Skeletal muscle tissue (tissue), 4 donors: ENCODE data around the gene SLC25A18. TPM values are rescaled to one million over a fixed set of nuclear protein-coding genes. Genes with fewer than 3 reads are reported as not detected.

Experiments
- H3K27ac ChIP-seq: one replicate; pipeline ENCODE4 v1.7.0; 2013; ENCODE audit warnings: mild to moderate bottlenecking, low read depth, low read length, inconsistent platforms
- H3K27me3 ChIP-seq, 3 donors: one replicate each; pipeline ENCODE4 v1.7.0; 2013; ENCODE audit warnings: low read length in 3 of 3; ENCODE audit not compliant: control insufficient read depth in 3 of 3, insufficient read depth in 3 of 3
- H3K36me3 ChIP-seq, 3 donors: one replicate each; pipeline ENCODE4 v1.7.0; 2013; ENCODE audit warnings: low read length in 3 of 3; ENCODE audit not compliant: control insufficient read depth in 3 of 3, insufficient read depth in 3 of 3
- H3K4me1 ChIP-seq, 3 donors: one replicate each; pipeline ENCODE4 v1.7.0; 2013; ENCODE audit warnings: low read length in 3 of 3, mild to moderate bottlenecking in 3 of 3; ENCODE audit not compliant: control insufficient read depth in 3 of 3, insufficient read depth in 3 of 3
- H3K4me3 ChIP-seq, 3 donors: one replicate each; pipeline ENCODE4 v1.7.0; 2013; ENCODE audit warnings: low read length in 3 of 3
- H3K9ac ChIP-seq, 3 donors: one replicate each; pipeline ENCODE4 v1.7.0; 2013; ENCODE audit warnings: low read length in 3 of 3, mild to moderate bottlenecking in 3 of 3, moderate library complexity in 2 of 3, low read depth in 1 of 3
- H3K9me3 ChIP-seq, 3 donors: one replicate each; pipeline ENCODE4 v1.7.0; 2013; ENCODE audit warnings: low read length in 3 of 3; ENCODE audit not compliant: control insufficient read depth in 3 of 3
- total RNA-seq: library from RNA; depleted of rRNA; stranded (reverse); fragments of >200 nt; gene quantifications from one replicate; pipeline ENCODE4 v1.2.3, GENCODE V29; 2014
- donor health status: Osteomylitis.

Gene SLC25A18
- total RNA-seq, 1 donor from 2014 or later: not detected

- Histone ChIP-seq H3K4me1 (peaks cover 47 to 54% (median 48%) of the 10 kb centered on the region in 3 donors), H3K27ac (no peak overlapping the region), H3K36me3 (no peaks in the 10 kb centered on the region), H3K9me3 (no peaks in the 10 kb centered on the region), H3K9ac (no peak overlapping the region), H3K4me3 (no peak overlapping the region), H3K27me3 (no peaks in the 10 kb centered on the region)
Observed at GRCh38 chr22:17566776-17567175, 3.5 kb downstream of the SLC25A18 start.

DNA sequence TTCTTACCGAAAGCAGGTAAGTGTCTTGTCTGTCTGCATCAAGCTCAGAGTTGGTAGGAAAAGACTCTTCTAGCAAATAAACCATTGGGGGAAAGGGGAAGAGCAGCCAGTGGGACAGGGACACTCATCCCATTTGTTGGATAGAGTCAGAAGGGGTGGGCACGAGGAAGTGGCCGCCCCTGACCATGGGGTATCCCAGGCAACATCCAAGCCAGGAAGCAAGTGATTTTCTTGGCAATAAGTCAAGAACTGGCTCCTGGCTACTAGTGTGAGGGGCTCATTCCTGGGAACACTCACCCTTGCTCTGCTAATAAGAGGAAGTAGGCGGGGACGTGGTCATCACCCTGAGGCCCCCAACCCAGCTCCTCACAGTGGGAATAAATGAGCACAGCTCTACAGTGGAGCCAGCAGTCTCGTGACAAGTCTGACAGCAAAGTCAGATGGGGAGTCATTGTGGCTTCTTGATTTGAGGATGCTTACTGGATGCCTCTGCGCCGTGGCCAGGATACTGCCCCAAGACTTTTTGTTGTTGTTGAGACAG lies 6.7 kb downstream of the SLC25A18 start:
- Histone ChIP-seq H3K27ac (peak overlapping the region; percentile 73), H3K4me1 (peaks cover 24 to 26% (median 25%) of the 10 kb centered on the region in 3 donors), H3K9ac (peak overlapping the region in 2 of 3 donors; percentile 45 to 73), H3K27me3 (no peaks in the 10 kb centered on the region), H3K4me3 (peak overlapping the region in 2 of 3 donors; percentile 13 to 38), H3K9me3 (no peaks in the 10 kb centered on the region), H3K36me3 (no peaks in the 10 kb centered on the region)

- no peaks in the 10 kb centered on the region for H3K36me3 ChIP-seq
- peak overlapping the region; percentile 45 to 79 (median 73) for H3K9ac ChIP-seq
- H3K27me3 ChIP-seq: no peaks in the 10 kb centered on the region
- H3K4me1 ChIP-seq: peaks cover 24 to 26% (median 25%) of the 10 kb centered on the region in 3 donors
- H3K9me3 ChIP-seq: no peaks in the 10 kb centered on the region
- peak overlapping the region; percentile 73 for H3K27ac ChIP-seq
- H3K4me3 ChIP-seq: peak overlapping the region; percentile 65 to 71 (median 66)
Observed at GRCh38 chr22:17570851-17571631, 7.7 kb downstream of the SLC25A18 start.

DNA sequence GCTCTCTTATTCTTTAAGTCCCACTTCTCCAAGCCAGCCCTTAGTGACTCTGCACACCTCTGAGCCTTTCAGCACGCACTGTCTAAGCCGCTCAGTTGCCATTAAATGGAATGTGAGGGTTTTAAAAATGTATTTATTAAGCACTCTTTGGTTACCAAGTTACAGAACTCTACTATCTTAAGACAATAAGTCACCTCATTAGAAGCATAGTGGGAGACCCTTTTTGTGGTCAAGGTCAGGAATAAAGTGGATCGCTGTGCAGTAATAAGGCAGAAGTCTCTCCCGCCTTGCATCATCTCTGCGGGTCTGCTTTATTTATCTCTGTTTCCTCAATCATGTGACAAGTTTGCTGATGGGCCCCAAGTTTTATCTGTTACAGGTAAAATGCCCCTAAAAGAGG lies 11.9 kb downstream of the SLC25A18 start:
- H3K4me1 ChIP-seq: peaks cover 15 to 21% (median 21%) of the 10 kb centered on the region in 3 donors

DNA sequence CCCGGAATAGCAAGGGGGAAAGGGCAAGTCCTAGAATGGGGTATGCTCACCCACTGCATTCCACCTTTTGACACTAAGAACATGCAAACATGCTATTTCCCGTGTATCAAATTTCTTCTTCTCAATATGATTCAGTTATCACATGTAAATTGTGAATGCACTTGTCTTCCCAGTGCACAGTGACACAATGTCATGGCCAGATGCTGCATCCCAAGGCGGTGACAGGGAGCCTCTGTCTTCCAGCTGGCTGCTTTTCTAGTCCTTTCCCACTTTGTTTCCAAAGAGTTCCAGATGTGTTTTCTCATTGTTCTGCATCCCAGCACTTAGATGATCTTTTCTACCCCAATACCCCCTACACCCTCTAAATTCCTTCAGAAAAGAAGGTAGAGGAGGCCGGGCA lies 12.4 kb downstream of the SLC25A18 start:
- Histone ChIP-seq H3K4me3 (no peak overlapping the region), H3K27me3 (no peaks in the 10 kb centered on the region), H3K36me3 (no peaks in the 10 kb centered on the region), H3K4me1 (peaks cover 10 to 16% (median 15%) of the 10 kb centered on the region in 3 donors), H3K9me3 (no peaks in the 10 kb centered on the region), H3K9ac (no peak overlapping the region), H3K27ac (no peak overlapping the region)

More for the DNA sequence above, 11.9 kb downstream of the SLC25A18 start:
- Histone ChIP-seq H3K27ac (no peak overlapping the region), H3K36me3 (no peaks in the 10 kb centered on the region), H3K9me3 (no peaks in the 10 kb centered on the region), H3K27me3 (no peaks in the 10 kb centered on the region), H3K9ac (no peak overlapping the region), H3K4me3 (no peak overlapping the region)

GRCh38 chr22:17576470-17576869 lies 13.2 kb downstream of the SLC25A18 start:
- peaks cover 4 to 9% (median 8%) of the 10 kb centered on the region in 3 donors for H3K4me1 ChIP-seq
- H3K27ac ChIP-seq: no peak overlapping the region
- no peak overlapping the region for H3K9ac ChIP-seq
- H3K4me3 ChIP-seq: no peak overlapping the region
- no peaks in the 10 kb centered on the region for H3K9me3 ChIP-seq
- H3K27me3 ChIP-seq: no peaks in the 10 kb centered on the region
- no peaks in the 10 kb centered on the region for H3K36me3 ChIP-seq

GRCh38 chr22:17578136-17578754 lies 14.9 kb downstream of the SLC25A18 start:
- Histone ChIP-seq H3K4me3 (no peak overlapping the region), H3K36me3 (peaks cover 0 to 6% (median 0%) of the 10 kb centered on the region in 3 donors), H3K9me3 (no peaks in the 10 kb centered on the region), H3K27me3 (no peaks in the 10 kb centered on the region), H3K4me1 (peaks cover 0 to 5% (median 4%) of the 10 kb centered on the region in 3 donors), H3K27ac (no peak overlapping the region), H3K9ac (no peak overlapping the region)

- Histone ChIP-seq H3K4me1 (peaks cover 0 to 5% (median 4%) of the 10 kb centered on the region in 3 donors), H3K27me3 (no peaks in the 10 kb centered on the region), H3K27ac (no peak overlapping the region), H3K4me3 (no peak overlapping the region), H3K9me3 (no peaks in the 10 kb centered on the region), H3K9ac (no peak overlapping the region), H3K36me3 (peaks cover 0 to 6% (median 0%) of the 10 kb centered on the region in 3 donors)
Observed at GRCh38 chr22:17579535-17579981, 16.3 kb downstream of the SLC25A18 start.

GRCh38 chr22:17580441-17581031 lies 17.2 kb downstream of the SLC25A18 start:
- H3K27me3 ChIP-seq: no peaks in the 10 kb centered on the region
- no peaks in the 10 kb centered on the region for H3K9me3 ChIP-seq
- peaks cover 0 to 6% (median 0%) of the 10 kb centered on the region in 3 donors for H3K36me3 ChIP-seq
- H3K4me3 ChIP-seq: no peak overlapping the region
- H3K9ac ChIP-seq: no peak overlapping the region
- H3K4me1 ChIP-seq: peaks cover 0 to 5% (median 4%) of the 10 kb centered on the region in 3 donors
- H3K27ac ChIP-seq: no peak overlapping the region
